GM12878 (cell line): ENCODE results near the gene LRSAM1. TPM values are rescaled to one million over a fixed set of nuclear protein-coding genes. Genes with fewer than 3 reads are reported as not detected.

Experiments used
- ATAC-seq: fragments of 200-7000 bp; cut with Tn5 transposase; 3 replicates; pipeline ENCODE4 v1.9.1; 2020; ENCODE audit warnings: mild to moderate bottlenecking, moderate library complexity
- BruUV-seq: library from RNA; stranded (reverse); fragments of 400-500 nt; replicated peaks from 2 replicates; lab custom pipeline; 2021; lab: Mats Ljungman, UMichigan
- CTCF ChIA-PET: fragments of 300-600 bp; sonication (Branson Sonifier 250); formaldehyde crosslinking; extraction: SDS; loops from one replicate; lab custom pipeline; 2021; ENCODE audit warnings: inconsistent platforms; lab: Yijun Ruan, JAX
- POLR2A ChIA-PET: fragments of 350-600 bp; formaldehyde crosslinking; extraction: SDS; loops from one replicate; lab custom pipeline; 2021; ENCODE audit warnings: inconsistent platforms; lab: Charles Lee
- RAD21 ChIA-PET: fragments of 300-600 bp; sonication (Branson Sonifier 250); formaldehyde crosslinking; loops from one replicate; lab custom pipeline; 2023; ENCODE audit warnings: antibody characterized with exemption; ENCODE audit not compliant: unreplicated experiment; lab: Charles Lee
- SMC1A ChIA-PET: fragments of 300-600 bp; sonication (Branson Sonifier 250); formaldehyde crosslinking; loops from one replicate; lab custom pipeline; 2023; ENCODE audit not compliant: unreplicated experiment, uncharacterized antibody; lab: Charles Lee
- DNase-seq: peaks from one replicate; pipeline ENCODE4 v3.0.0-alpha.2; 2011; ENCODE audit warnings: low read depth, low spot score
- FAIRE-seq: peaks from 3 replicates; lab custom pipeline; 2011; peaks lifted over from hg19 to GRCh38; lab: Jason Lieb, UNC
- H2AFZ ChIP-seq: 2 replicates; pipeline ENCODE4 v1.6.0; 2011; ENCODE audit warnings: low read depth, low read length, control low read depth; ENCODE audit not compliant: control insufficient read depth
- H3K27ac ChIP-seq: 2 replicates; pipeline ENCODE4 v1.5.1; 2011; ENCODE audit warnings: control low read depth; ENCODE audit not compliant: control insufficient read depth, insufficient read depth
- H3K27me3 ChIP-seq, 2 experiments: replicated peaks in 1 of 2; 2 replicates each; pipeline versions ENCODE4 v1.6.0 to v1.6.1; 2011; ENCODE audit warnings: low read length in 1 of 2; ENCODE audit not compliant: control insufficient read depth in 2 of 2, insufficient read depth in 2 of 2
- H3K36me3 ChIP-seq, 2 experiments: 2 replicates each; pipeline ENCODE4 v1.5.1; 2011; ENCODE audit warnings: low read length in 1 of 2; ENCODE audit not compliant: control insufficient read depth in 2 of 2, insufficient read depth in 2 of 2
- H3K4me1 ChIP-seq: 2 replicates; pipeline ENCODE4 v1.6.1; 2011; ENCODE audit warnings: mild to moderate bottlenecking, low read length, moderate library complexity, mixed read lengths; ENCODE audit not compliant: control insufficient read depth, insufficient read depth
- H3K4me2 ChIP-seq: 2 replicates; pipeline ENCODE4 v1.6.0; 2011; ENCODE audit warnings: control low read depth; ENCODE audit not compliant: control insufficient read depth, insufficient read depth
- H3K4me3 ChIP-seq: fragments of 200-600 bp; sonication (generic); 2 replicates; pipeline ENCODE4 v1.5.1; 2016
- H3K79me2 ChIP-seq: 2 replicates; pipeline ENCODE4 v1.6.0; 2011; ENCODE audit warnings: low read length; ENCODE audit not compliant: control insufficient read depth, insufficient read depth
- H3K9ac ChIP-seq: 2 replicates; pipeline ENCODE4 v1.8.0; 2011; ENCODE audit warnings: low read length, control low read depth, mixed read lengths; ENCODE audit not compliant: control insufficient read depth, insufficient read depth
- H3K9me3 ChIP-seq: replicated peaks from 3 replicates; pipeline ENCODE4 v1.5.1; 2011; ENCODE audit warnings: mild to moderate bottlenecking, low read length; ENCODE audit not compliant: control insufficient read depth, insufficient read depth
- H4K20me1 ChIP-seq: 2 replicates; pipeline ENCODE4 v1.6.0; 2011; ENCODE audit not compliant: control insufficient read depth, insufficient read depth
- ATF3 ChIP-seq: IDR thresholded peaks from 2 replicates; pipeline ENCODE4 v1.6.1; 2011; ENCODE audit warnings: low read depth, mild to moderate bottlenecking, low read length, moderate library complexity, borderline replicate concordance; ENCODE audit errors: extremely low read depth
- FOS ChIP-seq: IDR thresholded peaks from 3 replicates; pipeline ENCODE4 v1.6.1; 2011; ENCODE audit warnings: borderline replicate concordance; ENCODE audit not compliant: insufficient read length; ENCODE audit errors: extremely low read depth
- MLLT1 ChIP-seq: fragments of 450-650 bp; IDR thresholded peaks from 2 replicates; pipeline ENCODE4 v1.6.1; 2016; ENCODE audit warnings: mild to moderate bottlenecking
- NFYB ChIP-seq: IDR thresholded peaks from 2 replicates; pipeline ENCODE4 v1.6.1; 2011; ENCODE audit warnings: low read depth, mild to moderate bottlenecking, low read length, improper control_type of control experiment, moderate library complexity; ENCODE audit not compliant: insufficient read depth
- POLR2AphosphoS2 ChIP-seq: IDR thresholded peaks from 2 replicates; pipeline ENCODE4 v1.6.1; 2011; ENCODE audit warnings: low read depth, mild to moderate bottlenecking, low read length, improper control_type of control experiment, moderate library complexity
- SUPT20H ChIP-seq: IDR thresholded peaks from 2 replicates; pipeline ENCODE4 v1.6.1; 2011; ENCODE audit warnings: low read depth, mild to moderate bottlenecking, low read length, moderate library complexity, borderline replicate concordance; ENCODE audit not compliant: control insufficient read depth
- TAF1 ChIP-seq: IDR thresholded peaks from 2 replicates; pipeline ENCODE4 v1.6.1; 2011; ENCODE audit warnings: mild to moderate bottlenecking, low read depth, low read length, borderline replicate concordance
- WGBS: methylation state at CpG from one replicate; pipeline ENCODE4 v1.1.6; 2016; ENCODE audit warnings: low lambda C conversion rate; ENCODE audit not compliant: insufficient replicate concordance, insufficient coverage; ENCODE audit errors: missing lambda C conversion rate; 5-methylcytosine and 5-hydroxymethylcytosine counted together
- in situ Hi-C: fragments of 300-500 bp; cut with MboI; formaldehyde crosslinking; loops from 9 replicates; pipeline ENCODE4 v1.14.3; 2018; ENCODE audit warnings: mixed read lengths
- intact Hi-C: fragments of 100-400 bp; cut with micrococcal nuclease; formaldehyde crosslinking; loops from one replicate; pipeline ENCODE4 v1.14.2; 2022; ENCODE audit not compliant: unreplicated experiment
- polyA plus RNA-seq, 11 experiments: library from polyadenylated mRNA; depleted of rRNA in 4 of 11; unstranded in 6 of 11; stranded (reverse) in 5 of 11; fragments of >200 nt; fragmentation: Nextera tagmentation in 4 of 11; fragmentation: Illumina TruSeq in 1 of 11; extraction: Ambion mirVana in 4 of 11; extraction: Trizol in 1 of 11; gene quantifications; 1 replicate in 1 of 11; 2 replicates in 10 of 11; pipeline versions ENCODE4 v1.2.1 to v1.2.3, GENCODE V29; 2011 to 2016; ENCODE audit warnings: inconsistent platforms in 2 of 11, missing spikeins in 2 of 11, low read depth in 1 of 11
- total RNA-seq, 4 experiments: library from RNA; depleted of rRNA in 3 of 4; stranded (reverse); fragments of >200 nt in 3 of 4; fragmentation: Illumina TruSeq in 1 of 4; extraction: Trizol in 1 of 4; gene quantifications; 2 replicates each; pipeline versions ENCODE4 v1.2.1 to v1.2.3, GENCODE V29; 2013 to 2021

Gene LRSAM1
- total and polyA plus RNA-seq, 10 of the 15 experiments (the other 5 are each of a cell fraction or from before 2014, with no cell fraction given) = 0.14 to 23.4 (median 11.7) TPM

GRCh38 chr9:127417131-127418036, 33.9 kb upstream of the LRSAM1 start:
- SMC1A ChIA-PET = interaction anchor here (0.6 to 1.0 kb wide), 2 partner anchors 33 to 203 kb away, joined by 3 read pairs; no protein-coding TSS in a partner anchor
- TF ChIP-seq POLR2AphosphoS2 (no peak), FOS (no peak), MLLT1 (no peak), ATF3 (no peak), NFYB (no peak), SUPT20H (no peak), TAF1 (no peak)
- no peak overlapping the region for H3K27ac ChIP-seq
- CTCF ChIA-PET = interaction anchor here (0.8 to 1.2 kb wide), 2 partner anchors 203 to 476 kb away, joined by 4 read pairs; no protein-coding TSS in a partner anchor
- peaks cover 2% of the 10 kb centered on the region; the same call in 1 of the 2 replicates for H3K4me1 ChIP-seq
- H3K4me2 ChIP-seq = no peak overlapping the region
- H3K36me3 ChIP-seq = no peaks in the 10 kb centered on the region
- no peaks in the 10 kb centered on the region for H3K9me3 ChIP-seq
- ATAC-seq (no peak; the same call in 2 of the 3 replicates), FAIRE-seq (no peak), DNase-seq (no peak)
- intact Hi-C loops (no loop called here), in situ Hi-C loops (no loop called here)
- WGBS = 72% methylated on average over 14 of the region's 15 CpGs
- no peaks in the 10 kb centered on the region for H4K20me1 ChIP-seq
- H3K9ac ChIP-seq = no peak overlapping the region
- H3K27me3 ChIP-seq = no peaks in the 10 kb centered on the region
- BruUV-seq = no TSS peak
- H3K79me2 ChIP-seq = peaks cover under 1% of the 10 kb centered on the region
- RAD21 ChIA-PET = interaction anchor here (1.1 kb wide), 1 partner anchor 193 kb away, joined by 3 read pairs; no protein-coding TSS in a partner anchor
- no peak overlapping the region for H2AFZ ChIP-seq
- no peak overlapping the region for H3K4me3 ChIP-seq
- POLR2A ChIA-PET = interaction anchor here (0.9 kb wide), 1 partner anchor 98 kb away, joined by 4 read pairs; no protein-coding TSS in a partner anchor
